ENCODE data around the gene P3H2. TPM values are rescaled to one million over a fixed set of nuclear protein-coding genes. Genes with fewer than 3 reads are reported as not detected.
A peak's percentile ranks its signal among the peaks of the same experiment; 100 is the strongest.

Gene P3H2
- total and polyA plus RNA-seq, 7 donors = 0.24 to 3.4 (median 1.2) TPM

- intact Hi-C loops (cut with DNase I) = no loop called here
- Histone ChIP-seq H3K4me3 (no peak overlapping the region), H3K36me3 (ENCODE audit: insufficient read depth in 1 of 2, low read depth in 1 of 2) (no peaks in the 10 kb centered on the region), H3K4me1 (no peaks in the 10 kb centered on the region), H3K27ac (no peak overlapping the region), H3K9me3 (no peaks in the 10 kb centered on the region), H3K27me3 (ENCODE audit: insufficient read depth in 3 of 3, low read length in 2 of 3) (no peaks in the 10 kb centered on the region)
- peak; percentile 7 for TF ChIP-seq CTCF (IDR thresholded peaks at IDR 0.05)
- ATAC-seq = no peak
- DNase-seq = no peak
- 40 to 49% (median 43%) methylated on average over 6 of the region's 6 CpGs for WGBS, 3 donors
These were observed 103.0 kb downstream of the P3H2 start for GRCh38 chr3:190017521-190018288.

- intact Hi-C loops (cut with DNase I) = no loop called here
- no peak for TF ChIP-seq CTCF (IDR thresholded peaks at IDR 0.05)
- Histone ChIP-seq H3K4me3 (no peak overlapping the region), H3K4me1 (no peaks in the 10 kb centered on the region), H3K27me3 (ENCODE audit: insufficient read depth in 3 of 3, low read length in 2 of 3) (peaks cover 0 to 3% (median 0%) of the 10 kb centered on the region in 3 donors), H3K36me3 (ENCODE audit: insufficient read depth in 1 of 2, low read depth in 1 of 2) (no peaks in the 10 kb centered on the region), H3K9me3 (no peaks in the 10 kb centered on the region), H3K27ac (no peak overlapping the region)
- no peak for ATAC-seq
- DNase-seq = no peak
These were observed 103.7 kb downstream of the P3H2 start for GRCh38 chr3:190016966-190017365.

GRCh38 chr3:190014940-190015339 lies 105.8 kb downstream of the P3H2 start:
- Histone ChIP-seq H3K27me3 (ENCODE audit: insufficient read depth in 3 of 3, low read length in 2 of 3) (peaks cover 0 to 3% (median 0%) of the 10 kb centered on the region in 3 donors), H3K9me3 (no peaks in the 10 kb centered on the region), H3K4me3 (no peak overlapping the region), H3K27ac (no peak overlapping the region), H3K4me1 (no peaks in the 10 kb centered on the region), H3K36me3 (ENCODE audit: insufficient read depth in 1 of 2, low read depth in 1 of 2) (no peaks in the 10 kb centered on the region)
- intact Hi-C loops (cut with DNase I) = no loop called here
- WGBS, 3 donors = 82 to 86% (median 85%) methylated on average over 2 of the region's 2 CpGs
- TF ChIP-seq CTCF (IDR thresholded peaks at IDR 0.05) = no peak
- DNase-seq = no peak
- no peak for ATAC-seq

- no peak for TF ChIP-seq CTCF (IDR thresholded peaks at IDR 0.05)
- H3K27ac ChIP-seq = no peak overlapping the region
- 67 to 76% (median 75%) methylated on average over 7 of the region's 7 CpGs for WGBS, 3 donors
- DNase-seq (no peak), ATAC-seq (no peak)
- H3K27me3 ChIP-seq (ENCODE audit: insufficient read depth in 3 of 3, low read length in 2 of 3) = peaks cover 0 to 6% (median 0%) of the 10 kb centered on the region in 3 donors
- H3K9me3 ChIP-seq = no peaks in the 10 kb centered on the region
- no peak overlapping the region for H3K4me3 ChIP-seq
- H3K4me1 ChIP-seq = no peaks in the 10 kb centered on the region
- H3K36me3 ChIP-seq (ENCODE audit: insufficient read depth in 1 of 2, low read depth in 1 of 2) = no peaks in the 10 kb centered on the region
- intact Hi-C loops (cut with DNase I) = no loop called here
These were observed 106.5 kb downstream of the P3H2 start for GRCh38 chr3:190013943-190014924.
